ENCODE measurements around the gene RPUSD2.
"Not testable (repeated sequence)": the region's sequence is repeated elsewhere in the genome, so short reads cannot be mapped to it uniquely, and the experiment has no call there.

Gene RPUSD2

DNA sequence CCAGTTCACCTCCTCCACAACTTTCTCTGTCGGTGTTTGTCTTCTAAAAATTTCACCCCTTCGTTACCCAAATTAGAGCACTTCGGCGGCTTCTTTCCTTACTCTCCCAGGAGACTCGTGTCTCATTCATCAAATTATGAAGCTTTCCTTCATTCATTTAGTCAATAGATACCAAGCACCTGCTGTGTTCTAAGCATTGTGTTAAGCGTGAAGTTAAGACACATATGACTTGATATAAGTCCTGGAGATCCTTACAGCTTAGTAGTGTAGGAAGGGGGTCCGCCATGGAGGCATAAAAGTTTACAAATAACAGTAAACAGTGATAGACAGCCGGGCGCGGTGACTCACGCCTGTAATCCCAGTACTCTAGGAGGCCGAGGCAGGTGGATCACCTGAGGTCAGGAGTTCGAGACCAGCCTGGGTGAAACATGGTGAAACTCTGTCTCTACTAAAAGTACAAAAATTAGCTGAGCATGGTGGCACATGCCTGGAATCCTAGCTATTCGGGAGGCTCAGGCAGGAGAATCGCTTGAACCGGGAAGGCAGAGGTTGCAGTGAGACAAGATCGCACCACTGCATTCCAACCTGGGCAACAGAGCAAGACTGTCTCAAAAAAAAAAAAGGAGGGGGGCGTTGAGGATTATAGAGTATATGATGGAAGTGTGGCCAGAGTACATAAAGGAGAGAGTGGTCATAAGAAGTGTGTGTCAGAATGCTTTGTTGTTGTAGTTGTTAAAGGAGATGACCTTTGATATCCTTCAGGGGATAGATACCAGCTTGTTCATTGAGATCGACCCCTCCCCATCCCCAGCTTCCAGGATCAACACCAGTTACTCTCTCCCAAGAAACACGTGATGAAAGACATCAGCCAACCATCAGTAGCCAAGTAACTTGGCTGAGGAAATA is 3.5 kb upstream of the RPUSD2 start:
- no peak for DNase-seq

DNA sequence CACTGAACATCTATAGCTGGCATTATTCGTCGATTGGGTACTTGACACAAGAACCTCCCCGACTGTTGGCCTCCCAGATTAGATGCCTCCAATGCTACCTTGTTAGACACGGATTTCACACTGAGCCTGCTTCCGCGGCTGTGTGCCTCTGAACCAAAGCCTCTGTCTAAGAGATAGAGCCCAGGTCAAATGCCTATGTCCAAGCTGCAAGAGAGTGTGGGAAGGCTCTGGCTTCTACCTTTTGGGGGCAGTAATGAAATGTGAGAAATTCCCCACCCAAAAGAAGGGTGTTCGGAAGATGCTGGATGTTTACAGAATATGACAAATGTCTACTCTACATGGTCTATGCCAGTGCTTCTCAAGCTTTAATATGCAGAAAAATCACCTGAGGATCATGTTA is 2.0 kb upstream of the RPUSD2 start:
- DNase-seq: no peak

DNA sequence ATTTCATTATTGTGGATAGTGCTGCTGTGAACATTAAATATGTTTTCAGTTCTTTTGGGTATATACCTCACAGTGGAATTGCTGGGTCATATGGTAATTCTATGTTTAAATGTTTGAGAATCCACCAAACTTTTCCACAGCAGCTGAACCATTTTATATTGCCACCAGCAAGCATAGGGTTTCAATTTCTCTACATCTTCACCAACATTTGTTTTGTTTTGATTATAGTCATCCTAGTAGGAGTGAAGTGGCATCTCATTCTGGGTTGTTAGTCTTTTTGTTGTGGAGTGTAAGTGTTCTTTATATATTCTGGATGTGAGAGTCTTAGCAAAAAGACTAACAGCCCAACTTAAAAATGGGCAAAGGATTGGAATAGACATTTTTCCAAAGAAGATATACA is 6.0 kb downstream of the RPUSD2 start:
- no peak for DNase-seq

DNA sequence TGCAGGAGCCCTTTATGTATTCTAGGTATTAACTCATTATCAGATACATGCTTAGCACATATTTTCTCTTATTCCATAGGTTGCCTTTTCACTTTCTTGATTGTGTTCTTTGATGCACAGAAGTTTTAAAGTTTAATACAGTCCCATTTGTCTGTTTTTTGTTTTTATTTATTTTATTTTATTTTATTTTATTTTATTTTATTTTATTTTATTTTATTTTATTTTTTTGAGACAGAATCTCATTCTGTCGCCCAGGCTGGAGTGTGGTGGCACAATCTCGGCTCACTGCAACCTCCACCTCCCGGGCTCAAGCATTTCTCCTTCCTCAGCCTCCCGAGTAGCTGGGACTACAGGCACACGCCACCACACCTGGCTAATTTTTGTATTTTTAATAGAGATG is 7.8 kb downstream of the RPUSD2 start:
- DNase-seq: not testable (repeated sequence)

DNA sequence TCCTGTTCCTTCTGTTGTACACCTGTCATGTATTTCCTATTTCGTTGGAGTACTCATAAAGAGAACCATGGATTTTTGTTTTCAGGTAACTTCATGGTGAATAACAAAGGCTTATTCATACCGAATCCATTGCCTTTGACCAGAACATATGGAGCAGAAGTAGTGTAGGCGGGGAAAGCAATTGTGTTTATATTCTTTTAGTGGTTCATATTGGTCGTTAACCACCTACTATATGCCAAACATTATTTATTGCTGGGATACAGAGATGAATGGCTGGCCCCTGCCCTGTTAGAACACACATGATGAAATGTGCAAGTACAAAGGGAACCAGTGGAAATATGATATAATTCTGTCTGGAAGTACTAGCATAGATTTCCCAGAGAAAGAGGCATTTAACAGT is 9.8 kb downstream of the RPUSD2 start:
- no peak for DNase-seq

DNA sequence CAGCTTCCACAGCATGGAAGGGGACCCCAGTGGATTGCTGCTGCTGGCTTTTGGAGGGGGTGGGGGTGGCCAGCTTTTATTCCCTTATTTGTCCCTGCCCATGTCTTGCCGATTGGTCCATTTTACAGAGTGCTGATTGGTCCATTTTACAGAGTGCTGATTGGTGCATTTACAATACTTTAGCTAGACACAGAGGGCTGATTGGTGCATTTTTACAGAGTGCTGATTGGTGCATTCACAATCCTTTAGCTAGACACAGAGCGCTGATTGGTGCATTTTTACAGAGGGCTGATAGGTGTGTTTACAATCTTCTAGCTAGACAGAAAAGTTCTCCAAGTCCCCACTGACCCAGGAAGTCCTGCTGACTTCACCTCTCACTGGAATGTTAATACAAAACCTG is 12.7 kb downstream of the RPUSD2 start:
- not testable (repeated sequence) for DNase-seq

DNA sequence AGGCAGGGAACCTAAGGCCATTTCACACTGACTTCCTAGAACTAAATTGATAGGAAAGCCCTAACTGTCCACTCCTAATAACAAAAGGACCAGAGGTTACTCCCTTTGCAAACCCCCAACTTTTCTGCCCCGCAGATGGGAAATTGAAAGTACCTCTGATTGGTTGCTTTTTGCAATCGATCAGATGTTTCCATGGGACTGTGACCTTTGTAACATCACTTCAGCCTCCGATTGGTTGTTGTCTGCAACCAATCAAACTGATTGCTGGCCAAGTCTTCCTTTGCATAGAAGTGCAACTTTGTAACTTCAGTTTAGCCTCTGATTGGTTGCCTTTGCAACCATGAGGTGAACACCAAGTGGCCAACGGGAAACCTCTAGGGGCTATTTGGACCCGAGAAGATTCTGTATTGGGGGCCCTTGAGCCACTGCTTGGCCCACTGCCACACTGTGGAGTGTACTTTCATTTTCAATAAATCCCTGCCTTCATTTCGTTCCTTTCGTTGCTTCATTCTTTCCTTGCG is 13.7 kb downstream of the RPUSD2 start:
- peak; percentile 50 to 70 for DNase-seq

DNA sequence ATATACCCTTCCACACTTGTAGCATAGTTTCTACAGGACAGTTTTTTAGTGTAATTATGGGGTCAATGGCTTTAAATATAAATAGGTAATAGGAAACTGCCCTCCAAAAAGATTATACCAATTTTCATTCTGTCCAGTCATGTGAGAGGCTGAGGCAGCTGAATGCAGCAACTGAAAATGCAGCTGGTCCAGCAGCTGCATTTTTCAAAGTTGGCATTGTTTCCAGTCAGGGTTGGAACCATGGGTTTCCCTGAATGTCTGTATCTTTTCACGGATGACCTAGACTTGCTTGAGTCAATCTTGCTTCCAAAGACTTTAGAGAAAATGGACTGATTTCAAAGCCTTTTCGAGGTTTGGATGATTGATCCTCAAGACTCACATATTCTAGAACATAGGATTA is 15.1 kb downstream of the RPUSD2 start:
- DNase-seq: no peak

DNA sequence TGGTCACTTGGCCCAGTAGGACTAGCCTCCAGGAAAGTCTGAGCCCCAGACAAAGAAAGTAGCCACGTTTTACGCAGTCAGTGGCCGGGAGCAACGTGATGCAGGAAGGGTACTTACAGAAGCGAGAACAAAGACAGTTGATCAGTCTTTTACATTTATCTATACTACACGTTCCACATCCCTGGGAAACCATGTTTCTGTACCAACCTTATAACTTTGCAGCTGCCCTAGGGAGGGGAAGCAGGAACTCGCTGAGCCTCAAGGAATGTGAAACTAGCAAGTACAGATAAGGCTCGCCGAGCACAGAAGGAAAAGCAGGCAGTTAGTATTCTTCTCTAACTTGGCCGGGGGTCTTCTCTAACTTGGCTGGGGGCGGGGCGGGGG is 21.6 kb downstream of the RPUSD2 start:
- DNase-seq: no peak

DNA sequence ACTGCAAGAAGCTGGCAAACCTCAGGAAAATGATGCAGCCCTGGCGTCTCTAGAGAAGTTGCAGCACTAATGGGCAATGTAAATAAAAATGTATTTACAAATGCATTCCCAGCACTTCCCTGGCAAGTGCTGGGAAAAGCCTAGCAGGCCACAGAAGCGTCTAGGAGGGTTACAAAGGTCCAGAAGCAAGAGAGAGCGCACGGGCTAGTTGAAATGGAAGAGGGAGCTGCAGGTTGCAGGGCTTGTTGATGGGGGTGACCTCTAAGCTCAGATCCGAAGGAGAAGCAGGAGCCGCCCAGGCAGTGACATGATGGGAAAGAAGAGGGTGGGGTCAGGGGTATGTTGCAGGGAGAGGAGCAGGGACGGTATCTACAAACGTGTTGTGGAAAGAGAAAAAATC is 22.3 kb downstream of the RPUSD2 start:
- DNase-seq: no peak

DNA sequence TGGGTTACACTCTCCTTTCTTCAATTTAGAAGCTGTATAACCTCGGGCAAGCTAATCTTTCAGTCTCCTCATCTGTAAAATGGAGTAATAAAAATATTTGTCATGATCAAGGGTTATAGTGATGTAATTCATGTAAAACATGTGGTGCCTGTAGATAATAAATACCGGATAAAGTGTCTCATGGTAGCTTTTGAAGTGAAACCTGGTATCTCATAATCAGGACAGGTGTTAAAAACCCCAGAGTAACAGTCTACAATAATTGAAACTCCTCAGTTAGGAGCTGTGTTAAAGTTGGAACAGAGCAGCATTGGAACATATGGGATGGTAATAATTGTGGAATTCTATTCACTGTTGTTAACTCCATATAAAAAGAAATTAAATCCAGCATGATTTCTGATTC is 24.1 kb downstream of the RPUSD2 start:
- DNase-seq: no peak

DNA sequence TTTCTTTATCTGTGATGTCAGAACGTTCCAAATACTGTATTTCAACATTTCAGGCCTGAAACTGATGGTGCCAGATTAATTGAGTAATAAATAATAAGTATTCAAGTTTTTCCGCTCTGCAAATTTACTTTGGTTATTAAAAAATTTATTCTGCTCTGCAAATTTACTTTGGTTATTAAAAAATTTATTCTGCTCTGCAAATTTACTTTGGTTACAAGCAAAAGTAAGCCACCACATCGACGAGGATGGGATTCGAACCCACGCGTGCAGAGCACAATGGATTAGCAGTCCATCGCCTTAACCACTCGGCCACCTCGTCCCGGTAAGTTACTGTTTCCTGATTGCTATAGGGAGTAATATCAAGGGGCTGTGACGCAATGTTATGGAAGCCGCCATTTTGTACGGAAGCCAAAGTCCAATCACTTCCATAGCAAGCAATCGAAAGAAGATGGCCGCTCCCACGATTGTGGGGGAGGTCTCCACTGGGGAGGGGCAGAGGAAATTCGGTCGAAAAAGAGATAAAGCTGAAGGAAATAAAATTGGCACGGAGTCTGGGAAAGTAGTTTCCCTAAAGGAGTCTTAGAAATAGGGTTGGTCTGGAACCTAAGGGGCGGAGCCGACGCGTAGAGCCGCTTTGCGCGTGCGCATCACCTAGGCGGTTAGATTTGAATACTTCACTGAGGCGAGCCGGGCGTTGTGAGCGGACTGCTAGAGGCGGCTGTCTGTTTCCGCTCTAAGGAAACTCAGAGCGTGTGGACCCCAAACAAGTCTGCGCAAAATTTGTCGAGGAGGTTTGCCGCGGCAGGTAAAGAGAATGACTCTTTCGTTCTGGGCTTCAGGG is 24.7 kb downstream of the RPUSD2 start, which contains the start of gene KNL1:
Gene KNL1, plus strand, starts transcription at position 662 of the 841 bp plus-strand sequence. CDS start 8,683 bp downstream, outside the sequence.
- DNase-seq: peak; percentile 55 to 86

DNA sequence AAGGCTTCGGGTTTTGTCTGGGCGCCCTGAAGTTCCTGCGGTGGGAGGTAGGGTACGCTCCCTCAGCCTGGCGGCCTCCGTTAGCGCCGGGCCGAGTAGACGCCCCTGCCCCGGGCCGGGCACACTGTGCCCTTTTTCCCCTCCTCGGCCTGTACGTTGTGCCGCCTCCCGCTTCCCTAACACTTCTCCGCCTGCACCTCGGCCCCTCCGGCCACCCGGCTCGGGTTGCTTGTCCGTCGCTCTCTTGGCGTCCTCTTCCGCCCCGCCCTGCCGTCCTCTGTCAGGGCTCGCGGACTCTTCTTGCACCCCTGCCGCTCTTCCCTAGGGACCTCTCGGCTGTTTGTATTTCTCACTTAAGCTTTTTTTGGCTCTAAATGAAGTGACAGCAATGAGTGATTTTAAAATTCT is 25.3 kb downstream of the RPUSD2 start:
- peak in 1 of 2 experiments; percentile 55 for DNase-seq

DNA sequence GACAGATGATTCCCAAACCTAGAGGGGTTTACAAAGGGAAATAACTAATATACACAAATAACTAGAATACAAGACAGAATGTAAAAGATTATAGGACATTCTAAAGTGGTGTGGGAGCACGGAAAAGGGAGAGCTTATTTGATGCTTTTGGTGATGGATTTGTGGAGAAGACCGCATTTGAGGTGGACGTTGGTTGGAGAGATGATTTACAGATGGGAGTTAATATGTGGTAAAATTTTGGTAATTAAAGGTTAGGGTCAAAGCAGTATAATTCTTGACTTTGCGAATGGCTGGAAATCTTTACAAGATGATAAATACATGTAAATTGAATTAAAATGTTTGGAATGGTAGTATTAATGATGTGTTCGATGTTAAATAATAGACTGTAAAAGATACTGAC is 26.1 kb downstream of the RPUSD2 start:
- DNase-seq: no peak

DNA sequence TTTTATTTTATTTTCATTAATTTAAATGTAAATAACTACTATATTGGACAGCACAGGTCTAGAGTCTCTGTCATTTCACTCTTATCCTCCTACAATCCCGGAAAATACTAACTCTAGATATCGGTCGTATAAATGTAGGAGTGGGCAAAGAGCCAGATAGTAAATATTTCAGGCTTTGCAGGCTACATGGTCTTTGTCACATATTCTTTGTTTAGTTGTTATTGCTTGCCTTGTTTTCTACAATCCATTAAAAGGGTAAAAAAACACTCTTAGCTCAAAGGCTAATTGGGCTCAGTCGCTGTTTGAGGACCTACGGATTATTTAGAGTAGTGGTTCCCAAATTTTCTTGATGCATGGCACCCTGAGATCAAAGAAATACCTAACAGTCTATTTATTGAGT is 26.7 kb downstream of the RPUSD2 start:
- DNase-seq: no peak

DNA sequence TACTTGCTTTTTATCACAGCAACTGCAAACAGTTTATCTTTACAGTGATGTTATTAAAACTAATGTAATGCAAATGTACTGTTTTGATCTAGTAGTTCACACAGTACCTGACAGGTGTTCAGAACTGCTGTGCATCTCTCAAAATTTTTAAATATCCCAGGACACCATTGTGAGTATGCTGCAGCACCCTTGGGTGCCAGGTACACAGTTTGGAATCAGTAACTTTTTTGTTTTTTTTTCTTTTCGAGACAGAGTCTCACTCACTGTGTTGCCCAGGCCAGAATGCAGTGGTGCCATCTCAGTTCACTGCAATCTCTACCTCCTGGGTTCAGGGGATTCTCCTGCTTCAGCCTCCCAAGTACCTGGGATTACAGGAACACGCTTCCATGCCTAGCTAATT is 27.9 kb downstream of the RPUSD2 start:
- no peak for DNase-seq

DNA sequence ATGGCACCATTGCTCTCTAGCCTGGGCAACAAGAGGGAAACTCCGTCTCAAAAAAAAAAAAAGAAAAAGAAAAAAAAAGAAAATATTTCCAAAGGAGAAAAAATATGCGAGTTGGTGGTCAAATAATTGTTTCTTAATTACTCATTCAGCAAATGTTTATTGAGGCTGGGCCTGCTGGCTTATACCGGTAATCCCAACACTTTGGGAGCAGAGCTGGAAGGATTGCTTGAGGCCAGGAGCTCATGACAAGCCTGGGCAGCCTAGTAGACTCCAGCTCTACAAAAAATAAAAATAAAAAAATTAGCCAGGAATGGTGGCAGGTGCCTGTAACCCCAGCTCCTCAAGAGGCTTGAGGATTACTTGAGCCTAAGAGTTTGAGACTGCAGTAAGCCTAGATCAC is 29.0 kb downstream of the RPUSD2 start:
- DNase-seq: no peak

DNA sequence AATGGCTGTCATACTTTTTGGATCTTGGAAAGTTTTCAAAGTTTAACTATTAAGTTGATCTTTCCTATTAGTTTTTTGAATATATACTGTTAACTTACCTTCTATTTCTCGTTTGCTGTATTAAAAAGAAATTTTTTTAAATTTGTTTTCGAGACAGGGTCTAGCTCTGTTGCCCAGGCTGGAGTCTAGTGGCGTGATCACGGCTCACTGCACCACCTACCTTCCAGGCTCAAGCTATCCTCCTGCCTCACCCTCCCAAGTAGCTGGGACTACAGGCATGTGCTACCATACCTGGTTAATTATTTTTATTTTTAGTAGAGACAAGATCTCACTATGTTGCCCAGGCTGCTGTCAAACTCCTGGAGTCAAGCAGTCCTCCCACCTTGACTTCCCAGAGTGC is 29.6 kb downstream of the RPUSD2 start:
- DNase-seq: no peak

DNA sequence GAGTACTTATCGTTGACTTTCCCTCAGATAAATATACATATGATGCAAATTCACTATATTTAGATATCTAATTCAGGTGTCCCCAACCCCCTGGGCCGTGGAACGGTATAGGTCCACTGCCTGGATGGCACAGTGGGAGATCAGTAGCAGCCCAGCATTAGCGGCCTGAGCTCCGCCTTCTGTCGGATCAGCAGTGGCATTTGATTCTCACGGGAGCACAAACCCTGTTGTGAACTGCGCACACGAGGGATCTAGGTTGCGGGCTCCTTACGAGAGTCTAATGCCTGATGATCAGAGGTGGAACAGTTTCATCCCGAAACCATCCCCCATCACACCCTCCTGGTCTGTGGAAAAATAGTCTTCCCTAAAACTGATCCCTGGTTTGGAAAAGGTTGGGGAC is 31.9 kb downstream of the RPUSD2 start:
- no peak for DNase-seq

DNA sequence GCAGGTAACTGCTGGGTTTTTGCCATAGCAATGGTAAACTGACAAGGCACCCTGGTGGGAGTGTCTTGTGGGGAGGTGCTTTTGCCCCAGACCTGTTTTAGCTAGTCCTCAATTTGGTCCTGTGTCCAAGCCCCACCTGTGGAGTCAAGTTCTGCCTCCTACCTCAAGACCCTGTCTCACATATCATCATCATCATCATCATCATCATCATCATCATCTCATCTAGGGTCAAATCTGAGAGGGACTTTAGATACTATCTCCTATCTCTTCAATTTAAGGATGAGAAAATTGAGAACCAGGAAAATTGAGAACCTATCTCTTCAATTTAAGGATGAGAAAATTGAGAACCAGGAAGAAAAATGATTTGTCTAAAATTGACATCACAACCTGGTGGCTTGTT is 34.8 kb downstream of the RPUSD2 start:
- DNase-seq: no peak

DNA sequence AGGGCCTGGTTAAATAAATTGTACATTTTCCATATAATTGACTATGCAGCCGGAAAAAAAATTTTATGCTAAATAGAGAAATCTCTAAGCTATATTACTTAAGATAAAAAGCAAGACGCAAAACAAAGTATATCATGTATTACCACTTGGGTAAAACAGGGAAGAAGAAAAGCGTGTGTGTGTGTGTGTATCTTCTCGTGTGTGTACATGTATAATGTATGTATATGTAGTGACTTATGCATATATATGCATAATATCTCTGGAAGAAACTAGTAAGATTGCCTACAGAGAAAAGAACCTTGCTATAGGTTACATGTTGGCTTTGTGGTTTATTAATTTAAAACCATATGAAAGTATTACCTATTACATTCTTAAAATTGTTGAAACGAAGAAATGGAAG is 44.0 kb downstream of the RPUSD2 start:
- no peak for DNase-seq

DNA sequence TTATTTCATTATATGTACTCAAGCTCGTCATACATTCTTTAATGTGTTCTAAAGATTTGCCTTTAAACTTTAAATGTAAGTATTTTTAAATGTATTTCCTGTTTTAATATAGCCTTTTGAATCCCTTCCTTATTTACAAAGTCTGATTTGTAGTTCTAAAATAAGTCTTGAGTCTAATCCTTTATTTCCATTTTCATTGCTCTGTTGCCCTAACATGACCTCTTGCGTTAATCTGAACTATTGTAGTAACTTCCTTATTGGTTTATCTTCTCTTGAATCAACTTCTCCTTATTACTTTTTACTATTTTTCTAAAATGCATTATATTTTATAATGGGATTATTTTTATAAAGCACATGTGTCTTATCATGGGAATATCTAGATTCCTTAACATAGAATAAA is 48.9 kb downstream of the RPUSD2 start:
- DNase-seq: no peak

DNA sequence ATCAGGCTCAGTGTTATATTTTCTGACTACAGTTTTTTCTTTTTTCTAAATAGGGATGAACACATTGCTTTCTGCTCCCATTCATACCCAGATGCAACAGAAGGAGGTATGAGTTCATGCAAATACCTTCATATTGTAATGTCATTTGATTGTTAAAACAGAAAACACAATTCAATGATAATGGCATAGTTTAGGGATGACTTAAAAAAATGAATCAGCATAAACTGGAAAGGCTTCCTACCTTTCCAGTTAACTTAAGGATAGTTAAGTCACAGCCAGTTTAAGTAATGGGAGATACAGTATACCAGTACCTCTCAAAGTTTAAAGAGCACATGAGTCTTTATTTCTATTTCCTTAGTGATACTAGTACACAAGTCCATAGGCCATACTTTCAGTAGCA is 49.8 kb downstream of the RPUSD2 start:
- DNase-seq: no peak

DNA sequence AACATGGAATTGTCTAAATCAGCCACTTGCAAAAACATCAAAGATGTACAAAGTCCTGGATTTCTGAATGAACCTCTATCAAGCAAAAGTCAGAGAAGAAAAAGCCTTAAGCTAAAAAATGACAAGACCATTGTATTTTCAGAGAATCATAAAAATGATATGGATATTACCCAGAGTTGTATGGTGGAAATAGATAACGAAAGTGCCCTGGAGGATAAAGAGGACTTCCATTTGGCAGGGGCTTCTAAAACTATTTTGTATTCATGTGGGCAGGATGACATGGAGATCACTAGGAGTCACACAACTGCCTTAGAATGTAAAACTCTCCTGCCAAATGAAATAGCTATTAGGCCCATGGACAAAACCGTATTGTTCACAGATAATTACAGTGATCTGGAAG is 54.3 kb downstream of the RPUSD2 start:
- no peak for DNase-seq

Data from SW 1271 (cell line).